22Rv1 (cell line): ENCODE data around the gene CFAP210.

Experiments
- CTCF ChIP-seq: fragments of 450-650 bp; IDR thresholded peaks from 2 replicates; pipeline ENCODE4 v1.5.1; 2017; ENCODE audit warnings: mild to moderate bottlenecking
- ZFX ChIP-seq: fragments of 450-650 bp; IDR thresholded peaks from 2 replicates; pipeline ENCODE4 v1.6.1; 2017; ENCODE audit warnings: antibody characterized with exemption, borderline replicate concordance

GRCh38 chr2:169653636-169654035 is 40.6 kb downstream of the CFAP210 start:
- TF ChIP-seq CTCF (no peak), ZFX (no peak)
